HG03460 (cell line): ENCODE results near the gene GSN.

Experiments used
- ATAC-seq: cut with Tn5 transposase; IDR thresholded peaks from one replicate; pipeline ENCODE4 v1.9.1; 2021; ENCODE audit not compliant: unreplicated experiment

GSN gene

DNA sequence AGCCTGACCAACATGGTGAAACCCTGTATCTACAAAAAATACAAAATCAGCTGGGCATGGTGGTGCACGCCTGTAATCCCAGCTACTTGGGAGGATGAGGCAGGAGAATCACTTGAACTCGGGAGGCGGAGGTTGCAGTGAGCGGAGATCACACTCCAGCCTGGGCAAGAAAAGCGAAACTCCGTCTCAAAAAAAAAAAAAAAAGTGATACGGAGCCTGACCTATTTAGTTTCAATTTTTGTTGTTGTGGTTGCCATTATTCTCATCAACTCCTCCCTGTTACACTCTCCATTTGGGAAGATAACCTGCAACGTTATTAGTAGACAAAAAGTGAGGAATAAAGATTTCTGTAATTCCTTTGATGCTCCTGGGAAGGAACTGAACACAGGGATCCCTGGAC is 100.8 kb downstream of the GSN start:
- no peak for ATAC-seq

DNA sequence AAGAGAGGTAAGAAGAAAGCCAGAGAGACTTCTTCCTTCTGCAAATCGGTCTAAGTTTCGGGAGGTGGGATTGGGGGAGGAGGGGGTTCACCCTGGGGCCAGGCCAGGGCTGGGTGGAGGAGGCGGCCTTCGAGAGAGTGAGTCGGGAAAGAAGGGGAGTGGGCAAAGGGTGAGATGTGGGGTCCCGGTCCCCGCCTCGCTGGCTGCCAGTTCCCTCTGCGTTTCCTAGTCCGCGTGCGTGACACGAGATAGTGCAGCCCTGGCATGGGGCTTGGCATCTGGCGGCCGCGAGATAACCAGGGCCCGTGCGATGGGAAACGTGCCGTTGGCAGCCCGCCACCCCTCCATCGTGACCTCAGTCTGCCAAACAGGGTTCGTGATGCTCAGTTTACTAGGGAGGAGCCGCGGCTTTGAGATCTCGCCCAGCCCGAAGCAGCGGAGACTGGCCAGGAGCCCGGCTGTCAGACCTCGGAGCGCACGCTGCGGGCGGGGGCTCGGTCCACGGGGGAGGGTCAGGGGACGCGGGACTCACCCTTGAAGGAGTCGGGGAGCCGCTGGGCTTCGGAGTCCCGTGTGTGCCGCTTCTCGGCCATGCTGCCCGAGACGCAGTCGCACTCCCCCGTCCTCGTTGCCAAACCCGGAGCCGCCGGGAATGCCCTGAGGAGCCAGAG is 101.8 kb downstream of the GSN start, which contains the start of gene STOM:
Gene STOM, minus strand, starts transcription at position 656 of the 671 bp plus-strand sequence. Its CDS starts 63 bp downstream, at position 593.
- peak; percentile 60 for ATAC-seq

DNA sequence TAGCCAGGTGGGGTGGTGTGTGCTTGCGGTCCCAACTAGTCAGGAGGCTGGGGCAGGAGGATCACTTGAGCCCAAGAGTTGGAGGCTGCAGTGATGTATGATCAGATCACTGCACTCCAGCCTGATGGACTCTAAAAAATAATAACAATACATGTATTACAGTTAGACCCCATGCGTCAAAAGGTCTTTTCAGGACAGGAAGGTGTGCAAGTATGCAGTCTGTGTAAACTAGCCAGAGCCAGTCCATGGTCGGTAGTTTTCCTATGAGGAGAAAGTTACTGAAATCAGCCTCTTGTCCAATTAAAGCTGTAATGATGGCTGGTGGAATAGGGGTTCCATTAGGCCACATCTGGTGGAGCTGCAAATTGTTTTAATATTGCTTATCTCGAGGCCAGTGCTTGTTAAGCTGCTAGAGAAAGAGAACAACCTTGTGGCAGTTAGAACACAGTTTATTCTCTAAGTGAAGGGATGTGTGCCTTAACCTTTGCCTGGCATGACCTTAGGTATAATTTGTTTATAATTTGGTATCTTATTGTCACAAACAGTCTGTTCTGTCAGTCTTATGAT is 103.6 kb downstream of the GSN start:
- no peak for ATAC-seq

DNA sequence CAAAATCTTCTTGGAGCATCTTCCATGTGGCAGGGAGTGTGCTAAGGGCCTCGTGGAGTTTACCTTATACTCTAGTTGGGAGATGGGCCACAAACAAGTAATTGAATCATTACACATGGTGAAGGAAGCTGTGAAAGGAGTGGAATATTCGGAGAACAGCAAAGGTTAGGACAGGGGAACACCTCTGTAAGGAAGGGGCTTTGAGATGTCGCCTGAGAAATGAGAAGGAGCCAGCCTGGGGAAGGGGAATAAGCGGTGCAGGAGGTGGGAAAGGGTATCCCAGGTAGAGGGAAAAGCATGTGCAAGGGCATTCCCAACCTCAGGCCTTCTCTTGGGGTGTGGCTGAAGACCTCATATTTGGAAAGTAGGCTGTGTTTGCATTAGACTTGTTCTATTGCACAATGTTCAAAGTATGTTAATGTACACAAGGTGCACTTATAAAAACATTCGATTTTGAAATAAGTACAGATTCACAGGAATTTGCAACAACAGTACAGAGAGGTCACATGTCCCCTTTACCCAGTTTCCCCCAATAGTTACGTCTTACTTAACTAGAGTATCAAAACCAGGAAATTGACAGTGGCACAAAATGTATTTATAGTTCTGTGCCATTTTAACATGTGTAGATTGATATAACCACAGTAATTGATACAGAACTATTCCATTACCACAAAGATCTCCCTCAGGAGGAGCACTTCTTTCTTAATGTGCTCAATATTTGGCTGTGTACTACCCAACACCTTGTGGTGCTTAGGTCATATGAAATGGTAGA is 104.5 kb downstream of the GSN start:
- no peak for ATAC-seq

DNA sequence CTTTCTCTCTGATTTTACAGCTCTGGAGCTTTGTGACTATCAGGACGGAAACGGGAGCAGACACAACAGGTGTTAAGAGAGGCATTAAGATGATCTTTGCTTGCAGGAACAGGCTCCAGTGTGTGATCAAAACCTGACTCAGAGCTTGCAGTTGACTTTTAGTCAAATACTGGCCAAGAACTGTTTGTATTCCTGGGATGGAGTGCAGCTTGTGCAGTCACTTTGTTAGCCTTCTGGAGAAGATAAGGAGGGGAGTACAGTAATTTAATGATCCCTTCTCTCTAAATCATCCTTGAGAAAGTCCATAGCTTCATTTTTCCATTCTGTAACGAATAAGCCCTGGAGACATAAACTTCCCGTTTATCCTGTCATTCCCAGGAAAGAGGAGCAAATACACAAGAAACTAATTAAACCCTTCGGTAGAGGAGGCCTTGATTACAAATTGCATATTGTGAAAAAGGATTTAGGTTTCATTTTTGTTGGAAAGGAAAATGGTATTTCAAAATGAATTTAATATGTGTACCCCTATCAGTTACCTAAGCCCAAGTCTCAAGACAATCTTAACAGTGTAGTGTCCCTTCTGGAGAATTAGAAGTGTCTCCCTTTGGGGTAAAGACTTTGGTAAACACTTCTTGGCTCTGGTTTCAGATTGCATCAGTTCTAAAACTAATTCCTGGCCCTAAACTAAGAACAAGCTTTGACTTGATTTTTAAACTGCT is 105.2 kb downstream of the GSN start:
- no peak for ATAC-seq

DNA sequence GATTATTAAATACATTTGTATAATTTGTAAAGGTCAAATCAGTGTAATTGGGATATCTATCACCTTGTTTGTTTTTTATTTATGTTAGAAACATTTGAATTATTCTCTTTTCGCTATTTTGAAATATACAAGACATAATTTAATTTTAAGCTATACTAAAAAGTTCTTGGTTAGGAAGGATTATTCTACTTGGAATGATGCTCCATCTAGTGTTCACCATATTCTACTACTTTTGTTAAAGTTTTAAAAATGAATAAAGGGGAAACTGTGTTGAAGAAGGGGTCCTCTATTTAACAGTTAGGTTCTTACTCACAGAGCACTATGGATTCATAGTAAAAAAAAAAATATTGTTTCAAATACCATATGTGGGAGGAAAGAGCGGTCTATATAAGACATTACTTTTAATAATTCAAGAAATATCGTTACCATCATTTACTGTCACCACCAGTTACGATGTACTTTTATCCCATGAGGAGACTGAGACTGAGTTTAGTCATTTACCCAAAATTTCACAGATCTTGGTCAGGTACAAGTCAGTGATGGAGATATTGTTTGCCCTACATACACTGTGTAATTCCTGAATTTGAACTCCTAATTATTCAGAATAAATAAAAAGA is 108.4 kb downstream of the GSN start:
- ATAC-seq, result no peak

DNA sequence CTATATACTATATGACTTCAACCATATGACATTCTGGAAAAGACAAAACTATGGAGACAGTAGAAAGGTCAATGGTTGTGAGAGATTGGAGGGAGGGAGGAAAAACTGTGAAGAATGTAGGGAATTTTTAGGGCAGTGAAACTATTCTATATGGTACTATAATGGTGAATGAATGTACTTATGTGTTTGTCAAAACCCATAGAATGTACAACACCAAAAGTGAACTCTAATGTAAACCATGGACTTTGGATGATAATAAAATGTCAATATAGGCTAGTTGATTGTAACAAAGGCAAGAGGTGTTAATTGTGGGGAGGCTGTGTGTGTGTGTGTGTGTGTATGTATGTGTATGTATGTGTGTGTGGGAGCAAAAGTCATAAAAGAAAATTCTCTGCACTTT is 112.9 kb downstream of the GSN start:
- no peak for ATAC-seq
